Gastroesophageal sphincter (tissue), 4 donors: ENCODE data around the gene ARHGAP24. TPM values are rescaled to one million over a fixed set of nuclear protein-coding genes. Genes with fewer than 3 reads are reported as not detected.

ENCODE experiments used
- ATAC-seq: fragments of 150-250 bp; one replicate; pipeline ENCODE4 v1.9.1; 2016; ENCODE audit warnings: mild to moderate bottlenecking, moderate library complexity
- H3K27ac ChIP-seq, 4 donors: fragments of 200-600 bp; sonication (generic) in 3 of 4; 1 replicate in 3 of 4; 2 replicates in 1 of 4; pipeline ENCODE4 v1.5.1; 2016 to 2019
- H3K27me3 ChIP-seq: fragments of 200-600 bp; sonication (generic); one replicate; pipeline ENCODE4 v1.5.1; 2019
- H3K36me3 ChIP-seq, 2 donors: fragments of 200-600 bp; sonication (generic); one replicate each; pipeline ENCODE4 v1.5.1; 2019; ENCODE audit warnings: control low read depth in 1 of 2
- H3K4me1 ChIP-seq, 3 donors: fragments of 200-600 bp; sonication (generic); 1 replicate in 2 of 3; 2 replicates in 1 of 3; pipeline ENCODE4 v1.5.1; 2016 to 2019; ENCODE audit warnings: control low read depth in 2 of 3
- H3K4me3 ChIP-seq, 2 donors: fragments of 200-600 bp; sonication (generic); one replicate each; pipeline ENCODE4 v1.5.1; 2019; ENCODE audit warnings: mild to moderate bottlenecking in 1 of 2, moderate library complexity in 1 of 2
- H3K9me3 ChIP-seq, 3 donors: fragments of 200-600 bp; sonication (generic); one replicate each; pipeline ENCODE4 v1.5.1; 2017 to 2019; ENCODE audit warnings: control low read depth in 2 of 3
- EP300 ChIP-seq: sonication (generic); formaldehyde crosslinking; IDR thresholded peaks from one replicate; pipeline ENCODE4 v1.6.1; 2017; ENCODE audit warnings: antibody characterized with exemption, mild to moderate bottlenecking
- POLR2A ChIP-seq, 2 donors: fragments of 450-650 bp; IDR thresholded peaks; one replicate each; pipeline ENCODE4 v1.6.1; 2017; ENCODE audit warnings: antibody characterized with exemption in 2 of 2, mild to moderate bottlenecking in 2 of 2, moderate library complexity in 1 of 2
- POLR2AphosphoS5 ChIP-seq: sonication (generic); formaldehyde crosslinking; IDR thresholded peaks from one replicate; pipeline ENCODE4 v1.6.1; 2017; ENCODE audit warnings: antibody characterized with exemption
- WGBS, 2 donors: methylation state at CpG; one replicate each; pipeline ENCODE4 v1.1.5; 2018; ENCODE audit warnings: low coverage in 1 of 2; 5-methylcytosine and 5-hydroxymethylcytosine counted together
- total RNA-seq, 4 donors: library from RNA; depleted of rRNA; stranded (reverse); fragments of >200 nt; gene quantifications; one replicate each; pipeline ENCODE4 v1.1.0, GENCODE V29; 2016
- TF ChIP-seq, protein P1 (sequence below), 4 experiments: fragments of 200-600 bp in 2 of 4; fragments of 450-650 bp in 2 of 4; sonication (generic) in 1 of 4; IDR thresholded peaks; one replicate each; pipeline ENCODE4 v1.5.1; 2017 to 2019; ENCODE audit warnings: antibody characterized with exemption in 4 of 4, mild to moderate bottlenecking in 2 of 4, moderate library complexity in 2 of 4

Gene ARHGAP24
- total RNA-seq, 4 donors from 2014 or later, result 24.4 to 38.6 (median 34.3) TPM

- 75 to 85% methylated on average over 1 of the region's 1 CpG for WGBS, 2 donors
- peaks cover 0 to 26% (median 5%) of the 10 kb centered on the region in 3 donors for H3K4me1 ChIP-seq
- ATAC-seq, result no peak
- no peak for TF ChIP-seq EP300
- TF ChIP-seq POLR2AphosphoS5, result no peak
- TF ChIP-seq, protein P1, sequence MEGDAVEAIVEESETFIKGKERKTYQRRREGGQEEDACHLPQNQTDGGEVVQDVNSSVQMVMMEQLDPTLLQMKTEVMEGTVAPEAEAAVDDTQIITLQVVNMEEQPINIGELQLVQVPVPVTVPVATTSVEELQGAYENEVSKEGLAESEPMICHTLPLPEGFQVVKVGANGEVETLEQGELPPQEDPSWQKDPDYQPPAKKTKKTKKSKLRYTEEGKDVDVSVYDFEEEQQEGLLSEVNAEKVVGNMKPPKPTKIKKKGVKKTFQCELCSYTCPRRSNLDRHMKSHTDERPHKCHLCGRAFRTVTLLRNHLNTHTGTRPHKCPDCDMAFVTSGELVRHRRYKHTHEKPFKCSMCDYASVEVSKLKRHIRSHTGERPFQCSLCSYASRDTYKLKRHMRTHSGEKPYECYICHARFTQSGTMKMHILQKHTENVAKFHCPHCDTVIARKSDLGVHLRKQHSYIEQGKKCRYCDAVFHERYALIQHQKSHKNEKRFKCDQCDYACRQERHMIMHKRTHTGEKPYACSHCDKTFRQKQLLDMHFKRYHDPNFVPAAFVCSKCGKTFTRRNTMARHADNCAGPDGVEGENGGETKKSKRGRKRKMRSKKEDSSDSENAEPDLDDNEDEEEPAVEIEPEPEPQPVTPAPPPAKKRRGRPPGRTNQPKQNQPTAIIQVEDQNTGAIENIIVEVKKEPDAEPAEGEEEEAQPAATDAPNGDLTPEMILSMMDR (IDR thresholded peaks at IDR 0.05), result no peak
- no peak for TF ChIP-seq POLR2A (IDR thresholded peaks at IDR 0.05)
- H3K4me3 ChIP-seq, result no peak overlapping the region
- no peaks in the 10 kb centered on the region for H3K9me3 ChIP-seq
- H3K36me3 ChIP-seq, result no peaks in the 10 kb centered on the region
- H3K27me3 ChIP-seq, result no peaks in the 10 kb centered on the region
- no peak overlapping the region for H3K27ac ChIP-seq
Measured at GRCh38 chr4:86035688-86036087, 560.7 kb downstream of the ARHGAP24 start.

- no peak overlapping the region for H3K27ac ChIP-seq
- no peaks in the 10 kb centered on the region for H3K27me3 ChIP-seq
- ATAC-seq, result no peak
- peaks cover 0 to 26% (median 5%) of the 10 kb centered on the region in 3 donors for H3K4me1 ChIP-seq
- no peak overlapping the region for H3K4me3 ChIP-seq
- no peaks in the 10 kb centered on the region for H3K36me3 ChIP-seq
- TF ChIP-seq POLR2A (IDR thresholded peaks at IDR 0.05) (no peak), EP300 (no peak), POLR2AphosphoS5 (no peak)
- TF ChIP-seq, protein P1 (IDR thresholded peaks at IDR 0.05), result no peak
- no peaks in the 10 kb centered on the region for H3K9me3 ChIP-seq
- 64 to 68% methylated on average over 4 of the region's 4 CpGs for WGBS, 2 donors
Measured at GRCh38 chr4:86036736-86037135, 561.8 kb downstream of the ARHGAP24 start.

GRCh38 chr4:86038037-86038436 is 563.1 kb downstream of the ARHGAP24 start:
- WGBS, 2 donors, result 75 to 96% methylated on average over 1 of the region's 1 CpG
- Histone ChIP-seq H3K27ac (no peak overlapping the region), H3K4me1 (peaks cover 0 to 15% (median 0%) of the 10 kb centered on the region in 3 donors), H3K36me3 (no peaks in the 10 kb centered on the region), H3K9me3 (no peaks in the 10 kb centered on the region), H3K4me3 (no peak overlapping the region), H3K27me3 (no peaks in the 10 kb centered on the region)
- ATAC-seq, result no peak
- TF ChIP-seq, protein P1 (IDR thresholded peaks at IDR 0.05), result no peak
- no peak for TF ChIP-seq POLR2AphosphoS5
- no peak for TF ChIP-seq POLR2A (IDR thresholded peaks at IDR 0.05)
- TF ChIP-seq EP300, result no peak

DNA sequence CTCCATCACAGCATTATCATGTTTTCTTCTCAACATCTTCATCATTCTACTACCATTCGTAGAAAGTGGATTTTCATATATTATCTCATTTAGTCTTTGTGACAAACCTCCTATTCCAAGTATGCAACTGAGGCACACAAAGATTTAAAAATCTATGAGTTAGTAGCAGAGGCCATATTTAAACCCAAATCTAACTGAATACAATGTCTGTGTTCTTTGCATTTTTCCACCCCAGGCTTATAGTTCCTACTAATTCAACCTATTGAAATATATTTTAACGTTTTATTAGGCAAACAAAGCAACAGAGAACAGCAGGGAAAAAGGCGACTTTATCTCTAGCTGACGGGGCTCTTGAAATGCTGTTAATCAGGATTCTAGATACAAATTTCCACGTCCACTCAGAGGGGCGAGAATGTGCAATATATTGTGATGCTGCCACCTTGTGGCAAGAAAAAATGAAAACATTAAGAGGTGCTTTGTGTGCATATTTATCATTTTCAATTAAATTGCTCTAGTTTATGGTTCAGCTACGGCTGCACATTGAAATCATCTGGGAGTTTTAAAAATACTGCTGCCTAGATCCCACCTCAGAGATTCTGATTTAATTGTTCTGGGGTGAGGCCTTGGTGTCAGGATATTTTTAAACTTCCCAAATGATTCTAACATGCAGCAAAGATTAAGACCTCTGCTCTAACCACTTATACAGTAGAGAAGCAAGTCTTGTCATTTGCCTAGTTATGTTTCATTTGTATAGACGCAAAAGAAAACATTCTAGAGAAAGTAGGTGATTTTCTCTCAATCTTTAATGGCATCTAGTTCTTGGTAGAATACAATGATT is 569.0 kb downstream of the ARHGAP24 start:
- TF ChIP-seq, protein P1 (IDR thresholded peaks at IDR 0.05), result peak; percentile 49 to 71 (median 60)
- TF ChIP-seq EP300, result no peak
- Histone ChIP-seq H3K27me3 (no peaks in the 10 kb centered on the region), H3K4me3 (no peak overlapping the region), H3K4me1 (peaks cover 0 to 4% (median 0%) of the 10 kb centered on the region in 3 donors), H3K27ac (no peak overlapping the region), H3K36me3 (no peaks in the 10 kb centered on the region), H3K9me3 (no peaks in the 10 kb centered on the region)
- WGBS, 2 donors, result 16 to 19% methylated on average over 8 of the region's 8 CpGs
- peak; percentile 62 for ATAC-seq

DNA sequence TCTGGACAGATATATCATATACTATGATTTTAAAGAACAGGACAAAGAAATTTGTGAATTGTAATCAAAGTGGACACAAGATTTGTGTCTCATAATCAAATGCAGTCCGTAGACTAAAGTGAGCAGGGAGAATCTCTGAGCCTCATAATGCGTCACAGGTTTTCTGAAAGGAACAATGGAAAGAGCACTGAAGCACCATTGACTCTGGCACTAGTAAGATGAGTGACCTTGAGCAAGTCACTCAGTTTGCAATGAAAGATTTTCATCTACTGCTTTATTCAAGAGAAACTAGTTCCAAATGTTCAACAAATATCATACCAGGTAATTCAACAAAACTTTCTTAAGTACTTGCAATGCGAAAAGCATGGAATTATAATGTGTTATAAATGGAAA is 569.6 kb downstream of the ARHGAP24 start:
- no peak for ATAC-seq
- Histone ChIP-seq H3K36me3 (no peaks in the 10 kb centered on the region), H3K27me3 (no peaks in the 10 kb centered on the region), H3K27ac (no peak overlapping the region), H3K4me1 (peaks cover 0 to 4% (median 0%) of the 10 kb centered on the region in 3 donors), H3K9me3 (no peaks in the 10 kb centered on the region), H3K4me3 (no peak overlapping the region)
- 57 to 70% methylated on average over 3 of the region's 3 CpGs for WGBS, 2 donors
- TF ChIP-seq EP300 (no peak), POLR2A (IDR thresholded peaks at IDR 0.05) (no peak), POLR2AphosphoS5 (no peak)
- TF ChIP-seq, protein P1 (IDR thresholded peaks at IDR 0.05), result no peak
